Stimulated activated CD4-positive, alpha-beta T cell treated with anti-CD3 and anti-CD28 coated beads, Interleukin-4, amount 100 ng/mL, for 24 hours (primary cell): Measurements from ENCODE around the gene POPDC2.
"Not testable (repeated sequence)": the region's sequence is repeated elsewhere in the genome, so short reads cannot be mapped to it uniquely, and the experiment has no call there.

Experiments used
- DNase-seq: peaks from one replicate; pipeline ENCODE4 v3.0.0-alpha.2; 2020

Gene POPDC2

GRCh38 chr3:119611664-119612063 is 48.7 kb downstream of the POPDC2 start:
- DNase-seq = no peak

- DNase-seq = no peak
These were observed 51.1 kb downstream of the POPDC2 start for GRCh38 chr3:119609301-119609700.

GRCh38 chr3:119608405-119609000 is 51.9 kb downstream of the POPDC2 start:
- DNase-seq = no peak

GRCh38 chr3:119604878-119605277 is 55.5 kb downstream of the POPDC2 start:
- DNase-seq = no peak

- DNase-seq = no peak
These were observed 57.7 kb downstream of the POPDC2 start for GRCh38 chr3:119602676-119603075.

- peak; percentile 14 for DNase-seq
These were observed 59.2 kb downstream of the POPDC2 start for GRCh38 chr3:119601154-119601553.

- DNase-seq = peak; percentile 11
These were observed 59.7 kb downstream of the POPDC2 start for GRCh38 chr3:119600732-119601131.

- no peak for DNase-seq
These were observed 60.7 kb downstream of the POPDC2 start for GRCh38 chr3:119599558-119600174.

GRCh38 chr3:119598410-119599098 is 61.8 kb downstream of the POPDC2 start:
- no peak for DNase-seq

- no peak for DNase-seq
These were observed 62.7 kb downstream of the POPDC2 start, which contains the start of gene PLA1A for GRCh38 chr3:119597548-119598288. PLA1A (plus strand) TSS chr3:119597885; CDS start chr3:119597914, 29 bp downstream.

GRCh38 chr3:119596398-119596797 is 64.0 kb downstream of the POPDC2 start:
- no peak for DNase-seq

- no peak for DNase-seq
These were observed 64.6 kb downstream of the POPDC2 start for GRCh38 chr3:119595639-119596334.

- not testable (repeated sequence) for DNase-seq
These were observed 65.5 kb downstream of the POPDC2 start for GRCh38 chr3:119594929-119595328.

GRCh38 chr3:119594066-119594465 is 66.3 kb downstream of the POPDC2 start:
- DNase-seq = no peak

GRCh38 chr3:119592861-119593260 is 67.5 kb downstream of the POPDC2 start:
- no peak for DNase-seq
